ENCODE data around the gene ENGASE. TPM values are rescaled to one million over a fixed set of nuclear protein-coding genes. Genes with fewer than 3 reads are reported as not detected.
"Not testable (repeated sequence)": the region's sequence is repeated elsewhere in the genome, so short reads cannot be mapped to it uniquely, and the experiment has no call there.

ENGASE gene
- total RNA-seq, 1 donor from 2014 or later, result 16.8 TPM

GRCh38 chr17:79071161-79071740 is 3.4 kb upstream of the ENGASE start:
- H3K4me1 Mint-ChIP-seq (ENCODE audit: low read depth), result peaks cover 10% of the 10 kb centered on the region
- H3K36me3 Mint-ChIP-seq (ENCODE audit: low read depth), result no peaks in the 10 kb centered on the region
- peaks cover 11% of the 10 kb centered on the region for H3K27me3 Mint-ChIP-seq (ENCODE audit: low read depth)
- DNase-seq (ENCODE audit: low spot score), result peak; percentile 34
- H3K4me3 Mint-ChIP-seq (ENCODE audit: unreplicated experiment), result no peak overlapping the region
- no peak for TF ChIP-seq CTCF (IDR thresholded peaks at IDR 0.05)
- H3K9me3 Mint-ChIP-seq (ENCODE audit: low read depth), result no peaks in the 10 kb centered on the region
- H3K27ac Mint-ChIP-seq (ENCODE audit: unreplicated experiment), result no peak overlapping the region

- Mint-ChIP-seq H3K27me3 (ENCODE audit: low read depth) (peaks cover 9% of the 10 kb centered on the region), H3K9me3 (ENCODE audit: low read depth) (no peaks in the 10 kb centered on the region), H3K36me3 (ENCODE audit: low read depth) (no peaks in the 10 kb centered on the region), H3K27ac (ENCODE audit: unreplicated experiment) (no peak overlapping the region), H3K4me1 (ENCODE audit: low read depth) (peaks cover 10% of the 10 kb centered on the region), H3K4me3 (ENCODE audit: unreplicated experiment) (no peak overlapping the region)
- no peak for TF ChIP-seq CTCF (IDR thresholded peaks at IDR 0.05)
- peak; percentile 86 for DNase-seq (ENCODE audit: low spot score)
These were observed 2.1 kb upstream of the ENGASE start for GRCh38 chr17:79072544-79072943.

- no peak for TF ChIP-seq CTCF (IDR thresholded peaks at IDR 0.05)
- no peaks in the 10 kb centered on the region for H3K9me3 Mint-ChIP-seq (ENCODE audit: low read depth)
- H3K4me1 Mint-ChIP-seq (ENCODE audit: low read depth), result peaks cover 10% of the 10 kb centered on the region
- H3K4me3 Mint-ChIP-seq (ENCODE audit: unreplicated experiment), result no peak overlapping the region
- peak; percentile 40 for DNase-seq (ENCODE audit: low spot score)
- H3K27me3 Mint-ChIP-seq (ENCODE audit: low read depth), result peaks cover 9% of the 10 kb centered on the region
- no peak overlapping the region for H3K27ac Mint-ChIP-seq (ENCODE audit: unreplicated experiment)
- H3K36me3 Mint-ChIP-seq (ENCODE audit: low read depth), result no peaks in the 10 kb centered on the region
These were observed 1.5 kb upstream of the ENGASE start for GRCh38 chr17:79073016-79073705.

GRCh38 chr17:79073706-79074088 is 927 bp upstream of the ENGASE start:
- peaks cover 10% of the 10 kb centered on the region for H3K4me1 Mint-ChIP-seq (ENCODE audit: low read depth)
- DNase-seq (ENCODE audit: low spot score), result peak; percentile 53
- no peak overlapping the region for H3K4me3 Mint-ChIP-seq (ENCODE audit: unreplicated experiment)
- H3K36me3 Mint-ChIP-seq (ENCODE audit: low read depth), result no peaks in the 10 kb centered on the region
- no peak overlapping the region for H3K27ac Mint-ChIP-seq (ENCODE audit: unreplicated experiment)
- H3K9me3 Mint-ChIP-seq (ENCODE audit: low read depth), result no peaks in the 10 kb centered on the region
- TF ChIP-seq CTCF (IDR thresholded peaks at IDR 0.05), result no peak
- H3K27me3 Mint-ChIP-seq (ENCODE audit: low read depth), result peaks cover 9% of the 10 kb centered on the region

- Mint-ChIP-seq H3K4me1 (ENCODE audit: low read depth) (peaks cover 10% of the 10 kb centered on the region), H3K27ac (ENCODE audit: unreplicated experiment) (peak overlapping the region; percentile 54), H3K4me3 (ENCODE audit: unreplicated experiment) (peak overlapping the region; percentile 65)
- peak; percentile 27 for DNase-seq (ENCODE audit: low spot score)
- H3K9me3 Mint-ChIP-seq (ENCODE audit: low read depth); H3K27me3 Mint-ChIP-seq (ENCODE audit: low read depth); H3K36me3 Mint-ChIP-seq (ENCODE audit: low read depth): not testable (repeated sequence)
These were observed 439 bp upstream of the ENGASE start for GRCh38 chr17:79074121-79074648.

GRCh38 chr17:79075446-79075750 is 774 bp downstream of the ENGASE start:
- TF ChIP-seq CTCF (IDR thresholded peaks at IDR 0.05), result no peak
- peaks cover 6% of the 10 kb centered on the region for H3K36me3 Mint-ChIP-seq (ENCODE audit: low read depth)
- peak overlapping the region; percentile 59 for H3K27ac Mint-ChIP-seq (ENCODE audit: unreplicated experiment)
- peaks cover 10% of the 10 kb centered on the region for H3K4me1 Mint-ChIP-seq (ENCODE audit: low read depth)
- no peaks in the 10 kb centered on the region for H3K9me3 Mint-ChIP-seq (ENCODE audit: low read depth)
- H3K4me3 Mint-ChIP-seq (ENCODE audit: unreplicated experiment), result peak overlapping the region; percentile 85
- peaks cover 3% of the 10 kb centered on the region for H3K27me3 Mint-ChIP-seq (ENCODE audit: low read depth)
- DNase-seq (ENCODE audit: low spot score), result no peak
